Endodermal cell (in vitro differentiated cells): ENCODE measurements around the gene AFF1. TPM values are rescaled to one million over a fixed set of nuclear protein-coding genes. Genes with fewer than 3 reads are reported as not detected.
A peak's percentile ranks its signal among the peaks of the same experiment; 100 is the strongest.

Experiments
- DNase-seq: peaks from one replicate; pipeline ENCODE4 v3.0.0-alpha.2; 2017
- H3K27ac ChIP-seq: 2 replicates; pipeline ENCODE4 v1.5.1; 2013; ENCODE audit warnings: mild to moderate bottlenecking, low read depth, low read length, moderate library complexity
- H3K27me3 ChIP-seq: 2 replicates; pipeline ENCODE4 v1.6.1; 2013; ENCODE audit warnings: mild to moderate bottlenecking, low read length, moderate library complexity; ENCODE audit not compliant: insufficient read depth, control insufficient read depth, poor library complexity, severe bottlenecking
- H3K36me3 ChIP-seq: 2 replicates; pipeline ENCODE4 v1.7.0; 2013; ENCODE audit warnings: mild to moderate bottlenecking, low read length, moderate library complexity; ENCODE audit not compliant: control insufficient read depth, insufficient read depth
- H3K4me1 ChIP-seq: one replicate; pipeline ENCODE4 v1.7.0; 2013; ENCODE audit warnings: low read length; ENCODE audit not compliant: control insufficient read depth, insufficient read depth
- H3K4me3 ChIP-seq: 2 replicates; pipeline ENCODE4 v1.5.1; 2013; ENCODE audit warnings: mild to moderate bottlenecking, low read length, moderate library complexity
- H3K9ac ChIP-seq: 2 replicates; pipeline ENCODE4 v1.6.1; 2013; ENCODE audit warnings: mild to moderate bottlenecking, low read length, moderate library complexity; ENCODE audit not compliant: poor library complexity, severe bottlenecking; ENCODE audit errors: extremely low read depth
- H3K9me3 ChIP-seq: 2 replicates; pipeline ENCODE4 v1.6.1; 2013; ENCODE audit warnings: mild to moderate bottlenecking, low read length, moderate library complexity; ENCODE audit not compliant: control insufficient read depth
- H3K27ac Mint-ChIP-seq: 2 replicates; pipeline ENCODE4 v1.8.0; 2020; ENCODE audit warnings: mixed read lengths
- H3K27me3 Mint-ChIP-seq: 2 replicates; pipeline ENCODE4 v1.8.0; 2021; ENCODE audit warnings: mild to moderate bottlenecking, mixed read lengths; ENCODE audit not compliant: insufficient read depth
- H3K36me3 Mint-ChIP-seq: 2 replicates; pipeline ENCODE4 v1.8.0; 2020; ENCODE audit warnings: low read depth, mixed read lengths
- H3K4me1 Mint-ChIP-seq: 2 replicates; pipeline ENCODE4 v1.8.0; 2020; ENCODE audit warnings: mixed read lengths
- H3K4me3 Mint-ChIP-seq: 2 replicates; pipeline ENCODE4 v1.8.0; 2020; ENCODE audit warnings: mild to moderate bottlenecking, moderate library complexity, mixed read lengths
- H3K9me3 Mint-ChIP-seq: 2 replicates; pipeline ENCODE4 v1.8.0; 2020; ENCODE audit warnings: mild to moderate bottlenecking, mixed read lengths
- CTCF ChIP-seq: fragments of 200-600 bp; sonication (generic); conservative IDR thresholded peaks from 2 replicates; pipeline ENCODE4 v1.5.0; 2021; ENCODE audit warnings: antibody characterized with exemption, mild to moderate bottlenecking
- WGBS, 2 experiments: methylation state at CpG; one replicate each; pipeline versions ENCODE4 v1.1.5 to v1.1.7; 2013; ENCODE audit warnings: missing lambda C conversion rate in 2 of 2, mixed read lengths in 1 of 2; ENCODE audit not compliant: insufficient coverage in 1 of 2, insufficient read length in 1 of 2; 5-methylcytosine and 5-hydroxymethylcytosine counted together
- total RNA-seq, 2 donors: library from RNA; stranded (reverse); fragmentation: NEBNext Ultra II Directional in 1 of 2; extraction: Animal tissue kit (Norgen Biotek cat#: 25700) in 1 of 2; gene quantifications; 2 replicates in 1 of 2; 3 replicates in 1 of 2; pipeline ENCODE4 v1.2.1, GENCODE V29; 2021

Gene AFF1
- total RNA-seq, 2 donors from 2014 or later = 134 to 171 TPM

- no peaks in the 10 kb centered on the region for H3K9me3 ChIP-seq
- H3K4me3 ChIP-seq = no peak overlapping the region
- peaks cover 14% of the 10 kb centered on the region for H3K36me3 ChIP-seq
- Mint-ChIP-seq H3K27ac (peak overlapping the region; percentile 75), H3K36me3 (peaks cover 3% of the 10 kb centered on the region), H3K4me1 (peaks cover 43% of the 10 kb centered on the region), H3K9me3 (no peaks in the 10 kb centered on the region), H3K27me3 (no peaks in the 10 kb centered on the region), H3K4me3 (no peak overlapping the region)
- H3K27ac ChIP-seq = no peak overlapping the region
- DNase-seq = no peak
- 90 to 93% methylated on average over 2 of the region's 2 CpGs for WGBS, 2 experiments
- H3K9ac ChIP-seq = no peak overlapping the region
- H3K4me1 ChIP-seq = peaks cover 38% of the 10 kb centered on the region
- no peaks in the 10 kb centered on the region for H3K27me3 ChIP-seq
- no peak for TF ChIP-seq CTCF
These were observed 28.9 kb downstream of the AFF1 start for GRCh38 chr4:86963697-86964096.

GRCh38 chr4:86965019-86965976 lies 30.5 kb downstream of the AFF1 start:
- Histone ChIP-seq H3K27ac (no peak overlapping the region), H3K9me3 (no peaks in the 10 kb centered on the region), H3K4me1 (peaks cover 24% of the 10 kb centered on the region), H3K27me3 (no peaks in the 10 kb centered on the region), H3K9ac (no peak overlapping the region), H3K4me3 (no peak overlapping the region), H3K36me3 (peaks cover 11% of the 10 kb centered on the region)
- no peak overlapping the region for H3K27ac Mint-ChIP-seq
- no peaks in the 10 kb centered on the region for H3K27me3 Mint-ChIP-seq
- H3K4me3 Mint-ChIP-seq = no peak overlapping the region
- H3K36me3 Mint-ChIP-seq = peaks cover 5% of the 10 kb centered on the region
- WGBS, 2 experiments = 79 to 81% methylated on average over 2 to 3 of the region's 3 CpGs
- no peak for TF ChIP-seq CTCF
- no peak for DNase-seq
- peaks cover 27% of the 10 kb centered on the region for H3K4me1 Mint-ChIP-seq
- no peaks in the 10 kb centered on the region for H3K9me3 Mint-ChIP-seq

GRCh38 chr4:86967073-86967472 lies 32.3 kb downstream of the AFF1 start:
- H3K4me3 Mint-ChIP-seq = no peak overlapping the region
- Histone ChIP-seq H3K27me3 (no peaks in the 10 kb centered on the region), H3K36me3 (peaks cover 11% of the 10 kb centered on the region), H3K9ac (no peak overlapping the region), H3K9me3 (no peaks in the 10 kb centered on the region), H3K27ac (no peak overlapping the region), H3K4me1 (peaks cover 9% of the 10 kb centered on the region), H3K4me3 (no peak overlapping the region)
- no peaks in the 10 kb centered on the region for H3K27me3 Mint-ChIP-seq
- peaks cover 16% of the 10 kb centered on the region for H3K4me1 Mint-ChIP-seq
- H3K27ac Mint-ChIP-seq = no peak overlapping the region
- DNase-seq = no peak
- H3K9me3 Mint-ChIP-seq = no peaks in the 10 kb centered on the region
- 91 to 95% methylated on average over 2 of the region's 2 CpGs for WGBS, 2 experiments
- TF ChIP-seq CTCF = no peak
- H3K36me3 Mint-ChIP-seq = peaks cover 5% of the 10 kb centered on the region
